Measurements from ENCODE around the gene SIRT3. TPM values are rescaled to one million over a fixed set of nuclear protein-coding genes. Genes with fewer than 3 reads are reported as not detected.
"Not testable (repeated sequence)": the region's sequence is repeated elsewhere in the genome, so short reads cannot be mapped to it uniquely, and the experiment has no call there.

Gene SIRT3
- total RNA-seq, 1 experiment from 2014 or later: 13.9 TPM

DNA sequence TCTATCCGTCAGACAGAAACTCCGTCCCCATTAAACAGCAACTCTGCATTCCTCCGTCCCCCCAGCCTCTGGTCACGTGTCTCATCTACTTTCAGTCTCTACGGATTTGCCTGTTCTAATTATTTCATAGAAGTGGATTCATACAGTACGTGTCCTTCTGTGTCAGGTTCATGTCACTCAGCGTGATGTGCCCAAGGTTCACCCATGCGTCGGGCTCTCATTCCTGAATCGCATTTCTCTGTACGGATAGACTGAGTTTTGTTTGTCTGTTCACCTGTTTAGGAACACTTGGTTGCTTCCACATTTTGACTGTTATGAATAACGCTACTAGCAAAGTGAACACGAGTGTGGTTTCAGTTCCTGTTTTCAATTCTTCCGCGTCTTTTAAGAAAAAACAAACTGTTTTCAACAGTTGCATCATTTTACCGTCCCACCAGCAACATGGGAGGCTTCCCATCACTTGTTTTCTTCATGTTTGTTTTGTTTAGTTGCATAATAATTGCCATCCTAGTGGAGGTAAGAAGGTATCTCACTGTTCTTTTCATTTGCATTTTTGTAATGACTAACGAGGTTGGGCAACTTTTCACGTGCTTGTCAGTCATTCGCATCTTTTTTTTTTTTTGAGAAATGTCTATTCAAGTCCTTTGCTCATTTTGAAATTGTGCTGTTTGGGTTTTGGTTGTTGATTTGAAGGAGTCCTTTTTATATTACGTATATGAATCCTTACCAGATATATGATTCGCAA lies 33.2 kb upstream of the SIRT3 start:
- H3K27ac ChIP-seq (ENCODE audit: insufficient read length, low read depth, low read length): no peak overlapping the region
- H4K8ac ChIP-seq (replicated peaks; ENCODE audit: insufficient read length, low read depth, low read length): no peak overlapping the region
- H4K91ac ChIP-seq (ENCODE audit: insufficient read length, low read depth, low read length): no peak overlapping the region
- H3K56ac ChIP-seq (ENCODE audit: insufficient read length, low read depth, low read length): no peak overlapping the region
- peaks cover 0 to 6% (median 3%) of the 10 kb centered on the region in 3 experiments; a peak in 4 of 7 replicates for H3K36me3 Mint-ChIP-seq (ENCODE audit: insufficient read depth in 1 of 3, low read depth in 3 of 3)
- H2AFZ ChIP-seq (ENCODE audit: low read length): peak overlapping the region; percentile 24
- H2BK120ac ChIP-seq (ENCODE audit: low read depth, low read length, poor library complexity, severe bottlenecking): no peak overlapping the region
- no peak overlapping the region for H3T11ph ChIP-seq (ENCODE audit: low read length)
- no peak overlapping the region for H2BK12ac ChIP-seq (ENCODE audit: insufficient read length, low read depth, low read length)
- no peak overlapping the region for H3K14ac ChIP-seq (ENCODE audit: insufficient read depth, low read length)
- peak overlapping the region; percentile 25 to 52 (median 37); a peak in 5 of 7 replicates for H3K27ac Mint-ChIP-seq
- H3K9me3 Mint-ChIP-seq: peaks cover 20 to 25% of the 10 kb centered on the region in 2 experiments
- TF ChIP-seq, protein P1, sequence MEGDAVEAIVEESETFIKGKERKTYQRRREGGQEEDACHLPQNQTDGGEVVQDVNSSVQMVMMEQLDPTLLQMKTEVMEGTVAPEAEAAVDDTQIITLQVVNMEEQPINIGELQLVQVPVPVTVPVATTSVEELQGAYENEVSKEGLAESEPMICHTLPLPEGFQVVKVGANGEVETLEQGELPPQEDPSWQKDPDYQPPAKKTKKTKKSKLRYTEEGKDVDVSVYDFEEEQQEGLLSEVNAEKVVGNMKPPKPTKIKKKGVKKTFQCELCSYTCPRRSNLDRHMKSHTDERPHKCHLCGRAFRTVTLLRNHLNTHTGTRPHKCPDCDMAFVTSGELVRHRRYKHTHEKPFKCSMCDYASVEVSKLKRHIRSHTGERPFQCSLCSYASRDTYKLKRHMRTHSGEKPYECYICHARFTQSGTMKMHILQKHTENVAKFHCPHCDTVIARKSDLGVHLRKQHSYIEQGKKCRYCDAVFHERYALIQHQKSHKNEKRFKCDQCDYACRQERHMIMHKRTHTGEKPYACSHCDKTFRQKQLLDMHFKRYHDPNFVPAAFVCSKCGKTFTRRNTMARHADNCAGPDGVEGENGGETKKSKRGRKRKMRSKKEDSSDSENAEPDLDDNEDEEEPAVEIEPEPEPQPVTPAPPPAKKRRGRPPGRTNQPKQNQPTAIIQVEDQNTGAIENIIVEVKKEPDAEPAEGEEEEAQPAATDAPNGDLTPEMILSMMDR (conservative IDR thresholded peaks at IDR 0.05): peak; percentile 12; the same call in 1 of the 3 replicates
- peaks cover 13% of the 10 kb centered on the region for H3K27me3 Mint-ChIP-seq (ENCODE audit: low read depth)
- no peak overlapping the region for H3K23ac ChIP-seq (ENCODE audit: insufficient read length, low read depth, low read length)
- H3K4ac ChIP-seq (ENCODE audit: low read depth, low read length): no peak overlapping the region; the same call in 1 of the 2 replicates
- peaks cover 6% of the 10 kb centered on the region for H3K4me1 ChIP-seq (ENCODE audit: insufficient read depth, low read length)
- H3K9ac ChIP-seq (ENCODE audit: extremely low read depth, insufficient read length, low read length): peak overlapping the region; percentile 6
- H2BK15ac ChIP-seq (ENCODE audit: low read depth, low read length): no peak overlapping the region
- peak overlapping the region; percentile 14 for H3K4me2 ChIP-seq (ENCODE audit: insufficient read depth, insufficient read length, low read length)
- H3K79me1 ChIP-seq (ENCODE audit: insufficient read depth, low read depth, low read length, poor library complexity, severe bottlenecking): no peaks in the 10 kb centered on the region
- H4K5ac ChIP-seq (ENCODE audit: insufficient read length, low read depth, low read length): no peak overlapping the region
- peak overlapping the region; percentile 14 to 30; a peak in 3 of 5 replicates for H3K4me3 Mint-ChIP-seq
- no peaks in the 10 kb centered on the region for H3K27me3 ChIP-seq (ENCODE audit: insufficient read depth, low read length)
- DNase-seq: peak; percentile 10
- H3K4me1 Mint-ChIP-seq: peaks cover 26 to 28% of the 10 kb centered on the region in 2 experiments
- H2BK5ac ChIP-seq (ENCODE audit: insufficient read length, low read length): no peak overlapping the region
- H4K20me1 ChIP-seq (ENCODE audit: control insufficient read depth, insufficient read depth, insufficient read length): no peaks in the 10 kb centered on the region
- H3K79me2 ChIP-seq (ENCODE audit: insufficient read depth, low read length): no peaks in the 10 kb centered on the region
- H2AK5ac ChIP-seq (ENCODE audit: insufficient read length, low read length): no peak overlapping the region
- H3K9me3 ChIP-seq (ENCODE audit: control insufficient read depth, low read depth, low read length): no peaks in the 10 kb centered on the region
- WGBS (ENCODE audit: extremely low coverage, insufficient read length, low lambda C conversion rate): no CpG with 5 or more reads among the region's 21 CpGs
- no peaks in the 10 kb centered on the region for H3K23me2 ChIP-seq (ENCODE audit: insufficient read length, low read depth, low read length, poor library complexity, severe bottlenecking)
- no peak overlapping the region for H2BK20ac ChIP-seq (ENCODE audit: low read depth, low read length, poor library complexity, severe bottlenecking)
- H3K18ac ChIP-seq (ENCODE audit: insufficient read length, low read depth, low read length): peak overlapping the region; percentile 61

DNA sequence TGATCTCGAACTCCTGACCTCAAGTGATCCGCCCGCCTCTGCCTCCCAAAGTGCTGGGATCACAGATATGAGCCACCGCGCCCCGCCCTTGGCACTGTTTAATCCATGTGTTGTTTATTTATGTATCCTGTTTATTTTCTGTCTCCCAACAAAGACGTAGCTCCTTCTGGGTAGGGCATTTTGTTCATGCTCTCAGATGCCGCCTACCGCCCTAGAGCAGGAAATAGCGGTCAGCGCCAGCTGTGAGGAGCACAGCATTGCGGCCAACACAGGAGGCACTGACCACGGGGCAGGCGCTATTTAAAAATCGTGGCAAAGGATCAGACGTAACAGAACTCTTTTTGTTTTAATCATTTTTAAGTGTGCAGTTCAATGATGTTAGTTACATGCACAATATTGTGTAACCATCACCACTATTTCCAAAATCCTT lies 32.6 kb upstream of the SIRT3 start:
- H3K79me2 ChIP-seq (ENCODE audit: insufficient read depth, low read length); H3K27me3 ChIP-seq (ENCODE audit: insufficient read depth, low read length); H2BK12ac ChIP-seq (ENCODE audit: insufficient read length, low read depth, low read length); H3K27ac ChIP-seq (ENCODE audit: insufficient read length, low read depth, low read length); H4K91ac ChIP-seq (ENCODE audit: insufficient read length, low read depth, low read length); H3T11ph ChIP-seq (ENCODE audit: low read length); H3K4me1 ChIP-seq (ENCODE audit: insufficient read depth, low read length); H3K4ac ChIP-seq (ENCODE audit: low read depth, low read length); H3K36me3 Mint-ChIP-seq (ENCODE audit: insufficient read depth in 1 of 3, low read depth in 3 of 3); H2BK20ac ChIP-seq (ENCODE audit: low read depth, low read length, poor library complexity, severe bottlenecking); H2BK5ac ChIP-seq (ENCODE audit: insufficient read length, low read length); H4K8ac ChIP-seq (replicated peaks; ENCODE audit: insufficient read length, low read depth, low read length); H2BK120ac ChIP-seq (ENCODE audit: low read depth, low read length, poor library complexity, severe bottlenecking); H3K56ac ChIP-seq (ENCODE audit: insufficient read length, low read depth, low read length); H4K20me1 ChIP-seq (ENCODE audit: control insufficient read depth, insufficient read depth, insufficient read length); H2AK5ac ChIP-seq (ENCODE audit: insufficient read length, low read length); H4K5ac ChIP-seq (ENCODE audit: insufficient read length, low read depth, low read length); H3K23me2 ChIP-seq (ENCODE audit: insufficient read length, low read depth, low read length, poor library complexity, severe bottlenecking); H3K9ac ChIP-seq (ENCODE audit: extremely low read depth, insufficient read length, low read length); H3K9me3 ChIP-seq (ENCODE audit: control insufficient read depth, low read depth, low read length); H2BK15ac ChIP-seq (ENCODE audit: low read depth, low read length); H3K18ac ChIP-seq (ENCODE audit: insufficient read length, low read depth, low read length); H3K79me1 ChIP-seq (ENCODE audit: insufficient read depth, low read depth, low read length, poor library complexity, severe bottlenecking); H2AFZ ChIP-seq (ENCODE audit: low read length); H3K14ac ChIP-seq (ENCODE audit: insufficient read depth, low read length); H3K23ac ChIP-seq (ENCODE audit: insufficient read length, low read depth, low read length): not testable (repeated sequence)
- no CpG with 5 or more reads among the region's 16 CpGs for WGBS (ENCODE audit: extremely low coverage, insufficient read length, low lambda C conversion rate)
- Mint-ChIP-seq H3K4me1 (peaks cover 26 to 28% of the 10 kb centered on the region in 2 experiments), H3K27ac (peak overlapping the region in 1 of 3 experiments; percentile 52; a peak in 2 of 7 replicates), H3K9me3 (peaks cover 23 to 25% of the 10 kb centered on the region in 2 experiments), H3K4me3 (peak overlapping the region; percentile 14 to 30; a peak in 4 of 5 replicates), H3K27me3 (ENCODE audit: low read depth) (peaks cover 13% of the 10 kb centered on the region)
- DNase-seq: peak; percentile 26
- peak overlapping the region; percentile 14 for H3K4me2 ChIP-seq (ENCODE audit: insufficient read depth, insufficient read length, low read length)

All from H9 (cell line).